Panc1 (cell line): ENCODE results near the gene PRDM5.

Source experiments
- CTCF ChIP-seq: fragments of 450-650 bp; IDR thresholded peaks from 2 replicates; pipeline ENCODE4 v1.5.1; 2017; ENCODE audit warnings: mild to moderate bottlenecking
- POLR2AphosphoS5 ChIP-seq: IDR thresholded peaks from 2 replicates; pipeline ENCODE4 v1.6.1; 2012; ENCODE audit warnings: mild to moderate bottlenecking, low read depth, low read length, moderate library complexity
- REST ChIP-seq, 2 experiments: IDR thresholded peaks; 2 replicates each; pipeline ENCODE4 v1.6.1; 2011 to 2012; ENCODE audit warnings: low read depth in 2 of 2, control low read depth in 1 of 2, low read length in 1 of 2, mild to moderate bottlenecking in 1 of 2, moderate library complexity in 1 of 2; ENCODE audit not compliant: insufficient read depth in 1 of 2

- TF ChIP-seq CTCF (no peak), POLR2AphosphoS5 (no peak), REST (IDR thresholded peaks at IDR 0.05; ENCODE audit: insufficient read depth in 1 of 2, low read depth in 2 of 2, low read length in 1 of 2) (no peak)
Observed at GRCh38 chr4:120760047-120760446, 162.5 kb downstream of the PRDM5 start.
